Measurements from ENCODE around the gene MAPT.

Gene MAPT

DNA sequence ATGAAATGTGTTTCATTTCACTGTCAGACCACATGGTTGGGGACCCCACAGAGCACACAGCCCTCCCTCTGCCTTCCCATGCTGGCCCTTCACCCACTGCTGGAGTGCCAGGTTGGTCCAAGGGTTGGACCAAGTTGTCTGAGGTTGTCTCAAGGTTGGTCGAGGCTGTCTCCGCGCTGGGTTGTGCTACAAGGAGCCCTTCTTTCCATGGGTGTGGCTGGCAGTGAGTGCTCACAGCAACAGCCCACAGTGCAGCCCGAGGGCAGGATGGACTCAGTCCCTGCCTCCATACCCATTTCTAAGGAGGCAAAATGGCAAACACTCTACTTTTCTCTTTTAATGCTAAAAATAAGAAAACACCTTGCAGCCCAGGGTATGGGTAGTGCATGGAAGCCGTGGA lies 68.9 kb downstream of the MAPT start:
- H3K27ac ChIP-seq: no peak overlapping the region
- no peak for DNase-seq (ENCODE audit: low spot score)
- ChIA-PET CTCF (interaction anchor here (0.6 kb wide), 1 partner anchor 1158 kb away, joined by 6 read pairs; no protein-coding TSS in a partner anchor), POLR2A (ENCODE audit: low non-redundant PET) (no interaction called here)
- TF ChIP-seq, protein P1, sequence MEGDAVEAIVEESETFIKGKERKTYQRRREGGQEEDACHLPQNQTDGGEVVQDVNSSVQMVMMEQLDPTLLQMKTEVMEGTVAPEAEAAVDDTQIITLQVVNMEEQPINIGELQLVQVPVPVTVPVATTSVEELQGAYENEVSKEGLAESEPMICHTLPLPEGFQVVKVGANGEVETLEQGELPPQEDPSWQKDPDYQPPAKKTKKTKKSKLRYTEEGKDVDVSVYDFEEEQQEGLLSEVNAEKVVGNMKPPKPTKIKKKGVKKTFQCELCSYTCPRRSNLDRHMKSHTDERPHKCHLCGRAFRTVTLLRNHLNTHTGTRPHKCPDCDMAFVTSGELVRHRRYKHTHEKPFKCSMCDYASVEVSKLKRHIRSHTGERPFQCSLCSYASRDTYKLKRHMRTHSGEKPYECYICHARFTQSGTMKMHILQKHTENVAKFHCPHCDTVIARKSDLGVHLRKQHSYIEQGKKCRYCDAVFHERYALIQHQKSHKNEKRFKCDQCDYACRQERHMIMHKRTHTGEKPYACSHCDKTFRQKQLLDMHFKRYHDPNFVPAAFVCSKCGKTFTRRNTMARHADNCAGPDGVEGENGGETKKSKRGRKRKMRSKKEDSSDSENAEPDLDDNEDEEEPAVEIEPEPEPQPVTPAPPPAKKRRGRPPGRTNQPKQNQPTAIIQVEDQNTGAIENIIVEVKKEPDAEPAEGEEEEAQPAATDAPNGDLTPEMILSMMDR (conservative IDR thresholded peaks at IDR 0.05; ENCODE audit: low read depth): no peak

DNA sequence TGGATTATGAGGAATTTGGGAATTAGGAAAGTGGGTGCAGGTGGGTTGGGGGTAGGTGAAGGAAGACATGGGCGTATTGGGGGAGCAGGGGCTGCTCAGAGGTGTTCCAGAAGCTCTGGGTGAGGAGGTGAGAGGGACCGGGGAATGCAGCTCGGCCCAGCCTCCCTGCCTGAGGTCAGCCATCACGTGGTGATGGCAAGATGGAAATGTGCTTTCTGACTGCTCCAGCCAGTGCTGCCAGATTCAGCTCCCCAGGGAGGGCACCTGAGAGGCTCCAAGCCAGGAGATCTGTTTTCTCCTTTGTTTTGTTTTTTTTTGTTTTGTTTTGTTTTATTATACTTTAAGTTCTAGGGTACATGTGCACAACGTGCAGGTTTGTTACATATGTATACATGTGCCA lies 69.5 kb downstream of the MAPT start:
- TF ChIP-seq, protein P1 (conservative IDR thresholded peaks at IDR 0.05; ENCODE audit: low read depth): no peak
- CTCF ChIA-PET: interaction anchor here (0.6 to 0.7 kb wide), 3 partner anchors 19 to 1779 kb away, joined by 3 to 6 read pairs (median 4); no protein-coding TSS in a partner anchor
- H3K27ac ChIP-seq: no peak overlapping the region
- POLR2A ChIA-PET (ENCODE audit: low non-redundant PET): no interaction called here
- DNase-seq (ENCODE audit: low spot score): no peak

DNA sequence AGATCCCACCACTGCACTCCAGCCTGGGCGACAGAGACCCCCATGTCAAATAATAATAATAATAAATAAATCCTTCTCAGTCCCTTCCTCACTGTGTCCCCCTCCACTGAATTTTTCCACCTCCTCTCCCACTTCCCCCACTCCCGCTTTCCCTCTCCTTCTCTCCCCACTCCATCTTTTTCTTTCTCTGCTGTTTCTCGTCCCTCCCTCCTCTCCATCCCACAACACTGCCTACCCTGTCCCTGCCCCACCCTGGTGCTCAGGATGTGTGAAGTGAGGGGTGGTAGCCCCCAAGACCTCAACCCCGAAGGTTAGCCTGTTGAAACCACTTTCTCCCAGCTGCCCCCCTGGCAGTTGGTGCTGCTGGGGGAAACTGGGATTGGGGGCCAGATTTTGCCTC lies 70.3 kb downstream of the MAPT start:
- no peak overlapping the region for H3K27ac ChIP-seq
- no peak for DNase-seq (ENCODE audit: low spot score)
- ChIA-PET POLR2A (ENCODE audit: low non-redundant PET) (no interaction called here), CTCF (no interaction called here)
- TF ChIP-seq, protein P1 (conservative IDR thresholded peaks at IDR 0.05; ENCODE audit: low read depth): no peak

DNA sequence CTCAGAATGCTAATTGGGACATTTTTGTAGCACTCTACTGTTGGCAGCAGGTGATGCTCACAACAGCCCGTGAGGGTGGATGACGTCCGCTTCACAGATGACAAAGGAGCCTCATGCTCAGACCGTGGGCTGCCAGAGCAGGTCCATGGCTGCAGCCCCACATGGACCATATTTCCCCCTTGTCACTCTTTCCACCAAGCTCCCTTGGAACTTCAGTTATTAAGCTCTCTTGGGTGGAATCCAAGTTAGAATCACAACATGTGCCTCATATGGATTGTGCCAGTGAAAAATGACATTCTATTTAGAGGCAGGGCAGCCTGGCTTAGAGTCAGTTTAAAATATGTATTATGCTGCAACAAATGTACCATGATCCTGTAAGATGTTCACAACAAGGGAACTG lies 71.5 kb downstream of the MAPT start:
- no peak for DNase-seq (ENCODE audit: low spot score)
- ChIA-PET POLR2A (ENCODE audit: low non-redundant PET) (no interaction called here), CTCF (interaction anchor here (1.6 kb wide), 1 partner anchor 17 kb away, joined by 6 read pairs; no protein-coding TSS in a partner anchor)
- TF ChIP-seq, protein P1 (conservative IDR thresholded peaks at IDR 0.05; ENCODE audit: low read depth): no peak
- no peak overlapping the region for H3K27ac ChIP-seq

DNA sequence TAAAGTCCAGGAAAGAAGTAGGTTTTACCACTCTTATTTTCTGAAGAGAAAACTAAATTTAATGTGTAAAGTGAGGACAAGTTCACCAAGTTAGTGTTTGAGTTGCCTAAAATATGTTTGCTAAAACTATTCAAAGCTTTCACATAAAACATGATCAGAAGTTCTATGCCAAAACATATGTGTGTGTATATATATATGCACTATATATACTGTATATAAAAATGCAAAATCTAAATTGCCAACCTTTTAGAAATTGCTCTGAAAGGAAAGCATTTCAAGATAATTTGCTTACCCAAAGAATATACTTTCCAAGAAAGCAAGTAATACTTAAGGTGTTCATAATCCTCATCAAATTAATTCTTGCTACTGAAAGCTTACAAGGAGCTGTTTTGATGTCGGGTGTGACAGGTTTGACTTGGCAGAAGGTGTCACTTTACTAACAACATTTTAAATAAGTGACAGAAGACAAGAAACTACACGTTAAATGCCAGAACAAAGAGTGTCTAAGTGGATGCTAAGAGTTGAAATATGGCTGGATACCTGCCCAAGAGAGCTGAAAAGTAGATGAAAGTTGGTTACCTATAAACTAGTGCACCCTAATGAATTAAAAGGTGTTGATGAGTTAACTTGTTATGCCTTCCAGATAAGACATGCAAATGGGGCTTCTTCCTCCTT lies 72.4 kb downstream of the MAPT start:
- ChIA-PET POLR2A (ENCODE audit: low non-redundant PET) (no interaction called here), CTCF (interaction anchor here (1.6 kb wide), 1 partner anchor 17 kb away, joined by 6 read pairs; no protein-coding TSS in a partner anchor)
- TF ChIP-seq, protein P1 (conservative IDR thresholded peaks at IDR 0.05; ENCODE audit: low read depth): no peak
- no peak for DNase-seq (ENCODE audit: low spot score)
- H3K27ac ChIP-seq: no peak overlapping the region

DNA sequence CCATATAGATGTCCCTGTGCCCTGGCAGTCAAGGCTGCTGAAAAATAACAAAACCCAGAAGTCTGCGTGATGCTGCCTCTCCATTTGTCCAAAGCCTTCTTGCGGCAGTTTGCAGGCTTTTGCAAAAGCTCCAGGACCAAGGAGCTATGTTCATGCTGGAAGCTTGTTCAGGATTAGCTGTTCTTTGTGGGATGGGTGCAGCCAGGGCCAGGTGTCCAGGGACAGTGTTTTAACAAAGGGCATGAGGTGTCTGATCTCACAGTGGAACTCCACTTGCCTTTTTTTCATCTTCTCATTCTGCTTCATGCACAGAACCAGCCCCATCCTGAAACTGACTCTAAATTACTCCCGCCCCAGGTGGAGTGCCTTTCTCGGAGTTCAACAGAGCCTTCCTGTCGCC lies 73.0 kb downstream of the MAPT start:
- TF ChIP-seq, protein P1 (conservative IDR thresholded peaks at IDR 0.05; ENCODE audit: low read depth): no peak
- POLR2A ChIA-PET (ENCODE audit: low non-redundant PET): no interaction called here
- CTCF ChIA-PET: interaction anchor here (1.6 kb wide), 1 partner anchor 18 kb away, joined by 6 read pairs; no protein-coding TSS in a partner anchor
- no peak overlapping the region for H3K27ac ChIP-seq
- no peak for DNase-seq (ENCODE audit: low spot score)
